HCT116 (cell line): ENCODE measurements around the gene ARMC2. TPM values are rescaled to one million over a fixed set of nuclear protein-coding genes. Genes with fewer than 3 reads are reported as not detected.

Experiments used
- ATAC-seq: fragments of 200-7000 bp; cut with Tn5 transposase; 2 replicates; pipeline ENCODE4 v1.9.1; 2020; ENCODE audit warnings: mild to moderate bottlenecking, moderate library complexity
- BruUV-seq: library from RNA; stranded (reverse); fragments of 400-500 nt; replicated peaks from 2 replicates; lab custom pipeline; 2021; lab: Mats Ljungman, UMichigan
- CTCF ChIA-PET: fragments of 300-600 bp; sonication (Branson Sonifier 250); formaldehyde crosslinking; loops from one replicate; lab custom pipeline; 2021; ENCODE audit warnings: antibody characterized with exemption; lab: Charles Lee
- POLR2A ChIA-PET: fragments of 300-600, 350-600 bp; sonication (Branson Sonifier 250); formaldehyde crosslinking; loops from one replicate; lab custom pipeline; 2021; ENCODE audit warnings: antibody characterized with exemption; lab: Charles Lee
- RAD21 ChIA-PET, 2 experiments: fragments of 300-600 bp; sonication (Branson Sonifier 250); formaldehyde crosslinking; loops; one replicate each; lab custom pipeline; 2023; ENCODE audit warnings: low total read pairs in 2 of 2; ENCODE audit not compliant: uncharacterized antibody in 2 of 2, unreplicated experiment in 2 of 2, low non-redundant PET in 1 of 2; lab: Charles Lee
- DNase-seq: peaks from one replicate; pipeline ENCODE4 v3.0.0-alpha.2; 2010; ENCODE audit warnings: low read depth, low spot score
- H2AFZ ChIP-seq: fragments of 200-600 bp; shearing (Covaris generic), sonication (generic); 2 replicates; pipeline ENCODE4 v1.6.1; 2017; ENCODE audit warnings: low read depth, mixed run types, mixed read lengths, antibody characterized with exemption, low read length; ENCODE audit not compliant: poor library complexity, severe bottlenecking
- H3K27ac ChIP-seq: 2 replicates; pipeline ENCODE4 v1.5.1; 2012; ENCODE audit warnings: low read depth, low read length
- H3K27me3 ChIP-seq: fragments of 200-600 bp; sonication (generic); 2 replicates; pipeline ENCODE4 v1.6.1; 2016; ENCODE audit warnings: mixed run types, low read length, mixed read lengths; ENCODE audit not compliant: insufficient read depth
- H3K36me3 ChIP-seq, 2 experiments: fragments of 200-500 bp in 1 of 2; fragments of 200-600 bp in 1 of 2; sonication (Bioruptor generic) in 1 of 2; sonication (generic) in 1 of 2; 2 replicates each; pipeline versions ENCODE4 v1.5.1 to v1.6.1; 2014 to 2016; ENCODE audit warnings: low read length in 2 of 2, inconsistent platforms in 1 of 2, mixed read lengths in 1 of 2, mixed run types in 1 of 2; ENCODE audit not compliant: insufficient read depth in 2 of 2, control insufficient read depth in 1 of 2
- H3K4me1 ChIP-seq, 2 experiments: fragments of 200-600 bp in 1 of 2; sonication (generic) in 1 of 2; 2 replicates each; pipeline versions ENCODE4 v1.5.1 to v1.6.1; 2012 to 2017; ENCODE audit warnings: low read length in 2 of 2, inconsistent platforms in 1 of 2, mild to moderate bottlenecking in 1 of 2, mixed read lengths in 1 of 2, mixed run types in 1 of 2, moderate library complexity in 1 of 2; ENCODE audit not compliant: insufficient read depth in 2 of 2, control insufficient read depth in 1 of 2
- H3K4me2 ChIP-seq: fragments of 200-600 bp; sonication (generic); 2 replicates; pipeline ENCODE4 v1.6.1; 2017; ENCODE audit warnings: mixed run types, low read length, mixed read lengths
- H3K4me3 ChIP-seq, 2 experiments: fragments of 200-600 bp in 1 of 2; sonication (generic) in 1 of 2; replicated peaks in 1 of 2; 2 replicates each; pipeline ENCODE4 v1.5.1; 2011 to 2016; ENCODE audit warnings: low read length in 2 of 2, control low read depth in 1 of 2, low read depth in 1 of 2, mild to moderate bottlenecking in 1 of 2, mixed read lengths in 1 of 2, mixed run types in 1 of 2
- H3K79me2 ChIP-seq: fragments of 200-600 bp; sonication (generic); 2 replicates; pipeline ENCODE4 v1.6.1; 2017; ENCODE audit warnings: mild to moderate bottlenecking, mixed run types, low read length, moderate library complexity, mixed read lengths; ENCODE audit not compliant: insufficient read depth
- H3K9ac ChIP-seq: fragments of 200-600 bp; sonication (generic); 2 replicates; pipeline ENCODE4 v1.6.1; 2016; ENCODE audit warnings: low read length, mixed read lengths
- H3K9me2 ChIP-seq: fragments of 200-600 bp; sonication (generic), shearing (Covaris generic); 2 replicates; pipeline ENCODE4 v1.6.1; 2017; ENCODE audit warnings: mixed run types, mild to moderate bottlenecking, moderate library complexity; ENCODE audit not compliant: insufficient read depth
- H3K9me3 ChIP-seq, 2 experiments: fragments of 200-500 bp in 1 of 2; fragments of 200-600 bp in 1 of 2; sonication (Bioruptor generic) in 1 of 2; sonication (generic) in 1 of 2; 2 replicates each; pipeline ENCODE4 v1.6.1; 2014 to 2017; ENCODE audit warnings: low read length in 2 of 2, mixed read lengths in 2 of 2, inconsistent platforms in 1 of 2, low read depth in 1 of 2, mild to moderate bottlenecking in 1 of 2, mixed run types in 1 of 2, moderate library complexity in 1 of 2; ENCODE audit not compliant: control insufficient read depth in 1 of 2, insufficient read depth in 1 of 2
- H4K20me1 ChIP-seq: fragments of 200-600 bp; sonication (generic), shearing (Covaris generic); 2 replicates; pipeline ENCODE4 v1.6.1; 2017; ENCODE audit warnings: mixed run types, mild to moderate bottlenecking, moderate library complexity; ENCODE audit not compliant: insufficient read depth
- ATF3 ChIP-seq: IDR thresholded peaks from 2 replicates; pipeline ENCODE4 v1.6.1; 2012
- CBX3 ChIP-seq: IDR thresholded peaks from 2 replicates; pipeline ENCODE4 v1.6.1; 2012; ENCODE audit warnings: low read depth
- CEBPB ChIP-seq: IDR thresholded peaks from 2 replicates; pipeline ENCODE4 v1.6.1; 2012; ENCODE audit warnings: low read depth
- EZH2 ChIP-seq: fragments of 200-600 bp; sonication (generic); IDR thresholded peaks from 2 replicates; pipeline ENCODE4 v1.6.1; 2017; ENCODE audit warnings: antibody characterized with exemption, mixed run types
- EZH2phosphoT487 ChIP-seq: fragments of 200-600 bp; IDR thresholded peaks from 2 replicates; pipeline ENCODE4 v1.6.1; 2018; ENCODE audit warnings: antibody characterized with exemption, borderline replicate concordance
- FOSL1 ChIP-seq: IDR thresholded peaks from 2 replicates; pipeline ENCODE4 v1.6.1; 2012; ENCODE audit warnings: low read depth
- POLR2AphosphoS5 ChIP-seq: IDR thresholded peaks from 2 replicates; pipeline ENCODE4 v1.6.1; 2011; ENCODE audit warnings: mild to moderate bottlenecking, low read depth, low read length, moderate library complexity
- RAD21 ChIP-seq: IDR thresholded peaks from 2 replicates; pipeline ENCODE4 v1.6.1; 2012; ENCODE audit warnings: low read depth, mild to moderate bottlenecking
- REST ChIP-seq: IDR thresholded peaks from 2 replicates; pipeline ENCODE4 v1.6.1; 2012; ENCODE audit warnings: low read depth
- SIN3A ChIP-seq: IDR thresholded peaks from 2 replicates; pipeline ENCODE4 v1.6.1; 2012; ENCODE audit warnings: low read depth
- SRF ChIP-seq: IDR thresholded peaks from 2 replicates; pipeline ENCODE4 v1.6.1; 2012; ENCODE audit warnings: low read depth
- TCF7L2 ChIP-seq: IDR thresholded peaks from 2 replicates; pipeline ENCODE4 v1.7.0; 2011; ENCODE audit warnings: borderline replicate concordance, inconsistent platforms; ENCODE audit not compliant: insufficient read depth, insufficient read length; ENCODE audit errors: extremely low read depth
- ZBTB33 ChIP-seq: IDR thresholded peaks from 2 replicates; pipeline ENCODE4 v1.6.1; 2011; ENCODE audit warnings: mild to moderate bottlenecking, low read length, moderate library complexity; ENCODE audit not compliant: insufficient replicate concordance; ENCODE audit errors: extremely low read depth
- ZNF274 ChIP-seq: fragments of 200-500 bp; sonication (Bioruptor generic); IDR thresholded peaks from 2 replicates; pipeline ENCODE4 v1.6.1; 2014; ENCODE audit warnings: mild to moderate bottlenecking, low read depth, low read length, inconsistent platforms
- intact Hi-C: fragments of 100-400 bp; cut with micrococcal nuclease; formaldehyde crosslinking; loops from 2 replicates; pipeline ENCODE4 v1.10.0; 2022
- total RNA-seq: library from RNA; stranded (reverse); gene quantifications from one replicate; pipeline ENCODE4 v1.2.1, GENCODE V29; 2021; ENCODE audit not compliant: unreplicated experiment

Gene ARMC2
- total RNA-seq, 1 experiment from 2014 or later, result 3.6 TPM

- no peaks in the 10 kb centered on the region for H3K9me3 ChIP-seq
- no peak overlapping the region for H3K4me3 ChIP-seq
- CTCF ChIA-PET, result no interaction called here
- POLR2A ChIA-PET, result no interaction called here
- ATAC-seq (no peak), DNase-seq (no peak)
- no peak for TF ChIP-seq ATF3
- TF ChIP-seq POLR2AphosphoS5, result no peak
- H3K79me2 ChIP-seq, result no peaks in the 10 kb centered on the region; the same call in 1 of the 2 replicates
- intact Hi-C loops, result no loop called here
- RAD21 ChIA-PET, result no interaction called here
- H3K9ac ChIP-seq, result no peak overlapping the region
- no peak overlapping the region for H2AFZ ChIP-seq
- no TSS peak for BruUV-seq
- no peaks in the 10 kb centered on the region for H3K27me3 ChIP-seq
- no peaks in the 10 kb centered on the region for H4K20me1 ChIP-seq
- peaks cover 0 to 12% of the 10 kb centered on the region in 2 experiments; a peak in 3 of 4 replicates for H3K4me1 ChIP-seq
- no peak overlapping the region for H3K27ac ChIP-seq
- H3K9me2 ChIP-seq, result no peaks in the 10 kb centered on the region
- H3K36me3 ChIP-seq, result no peaks in the 10 kb centered on the region
- H3K4me2 ChIP-seq, result no peak overlapping the region
Measured at GRCh38 chr6:108851756-108852155, 3.5 kb downstream of the ARMC2 start.

GRCh38 chr6:108853077-108853476, 4.9 kb downstream of the ARMC2 start:
- Histone ChIP-seq H3K27ac (no peak overlapping the region), H3K79me2 (no peaks in the 10 kb centered on the region; the same call in 1 of the 2 replicates), H4K20me1 (no peaks in the 10 kb centered on the region), H3K4me1 (peaks cover 0 to 6% of the 10 kb centered on the region in 2 experiments; a peak in 1 of 4 replicates), H3K27me3 (no peaks in the 10 kb centered on the region), H3K9ac (no peak overlapping the region), H2AFZ (no peak overlapping the region)
- RAD21 ChIA-PET, result no interaction called here
- no TSS peak for BruUV-seq
- intact Hi-C loops, result no loop called here
- CTCF ChIA-PET, result no interaction called here
- POLR2A ChIA-PET, result no interaction called here
- DNase-seq (no peak), ATAC-seq (no peak)
- TF ChIP-seq FOSL1, result no peak
- TF ChIP-seq SIN3A, result no peak
- no peak for TF ChIP-seq POLR2AphosphoS5
- no peak for TF ChIP-seq SRF
- TF ChIP-seq EZH2, result no peak
- TF ChIP-seq ATF3, result no peak
- no peak for TF ChIP-seq CBX3
- no peak for TF ChIP-seq REST
- TF ChIP-seq ZBTB33, result no peak
- no peak for TF ChIP-seq EZH2phosphoT487
- no peak for TF ChIP-seq ZNF274
- no peak for TF ChIP-seq CEBPB
- TF ChIP-seq RAD21, result no peak
- TF ChIP-seq TCF7L2, result no peak
- TF ChIP-seq, all 23 proteins: peak for 0
- Histone ChIP-seq H3K4me2 (no peak overlapping the region), H3K9me3 (no peaks in the 10 kb centered on the region), H3K36me3 (no peaks in the 10 kb centered on the region), H3K4me3 (no peak overlapping the region), H3K9me2 (no peaks in the 10 kb centered on the region)
